Fibroblast of pulmonary artery (primary cell): ENCODE measurements around the gene TLCD2.
"Not testable (repeated sequence)": the region's sequence is repeated elsewhere in the genome, so short reads cannot be mapped to it uniquely, and the experiment has no call there.

ENCODE experiments used
- DNase-seq: peaks from one replicate; pipeline ENCODE4 v3.0.0-alpha.2; 2010; ENCODE audit warnings: low read depth
- H3K4me3 ChIP-seq: replicated peaks from 2 replicates; pipeline ENCODE4 v1.5.1; 2011; ENCODE audit warnings: low read depth, mild to moderate bottlenecking, control low read depth, low read length, moderate library complexity
- CTCF ChIP-seq: IDR thresholded peaks from 2 replicates; pipeline ENCODE4 v1.5.1; 2011; ENCODE audit warnings: mild to moderate bottlenecking, control low read depth, low read length, inconsistent platforms; ENCODE audit errors: missing control alignments

TLCD2 gene

GRCh38 chr17:1673041-1673785 lies 37.0 kb downstream of the TLCD2 start:
- no peak overlapping the region for H3K4me3 ChIP-seq
- TF ChIP-seq CTCF, result no peak
- no peak for DNase-seq

- not testable (repeated sequence) for DNase-seq, H3K4me3 ChIP-seq
Measured at GRCh38 chr17:1663934-1664333, 46.2 kb downstream of the TLCD2 start.

GRCh38 chr17:1661045-1661444 lies 49.1 kb downstream of the TLCD2 start:
- no peak for TF ChIP-seq CTCF
- no peak for DNase-seq
- no peak overlapping the region for H3K4me3 ChIP-seq

- TF ChIP-seq CTCF, result no peak
- no peak overlapping the region for H3K4me3 ChIP-seq
- no peak for DNase-seq
Measured at GRCh38 chr17:1658100-1658499, 52.1 kb downstream of the TLCD2 start.

- DNase-seq, result no peak
- no peak overlapping the region for H3K4me3 ChIP-seq
- no peak for TF ChIP-seq CTCF
Measured at GRCh38 chr17:1653735-1654134, 56.4 kb downstream of the TLCD2 start.

GRCh38 chr17:1652794-1653193 lies 57.4 kb downstream of the TLCD2 start:
- H3K4me3 ChIP-seq, DNase-seq: not testable (repeated sequence)
